ENCODE results near the gene KRTAP10-2.

KRTAP10-2 gene

GRCh38 chr21:44595524-44595923, 44.2 kb upstream of the KRTAP10-2 start:
- Histone ChIP-seq H3K4me3 (ENCODE audit: low read depth, low read length) (no peak overlapping the region), H3K36me3 (ENCODE audit: control insufficient read depth in 2 of 2, insufficient read depth in 1 of 2, low read length in 2 of 2) (no peaks in the 10 kb centered on the region), H3K9me3 (ENCODE audit: control insufficient read depth, insufficient read depth, low read depth, low read length) (no peaks in the 10 kb centered on the region), H3K27ac (ENCODE audit: extremely low read depth, low read depth, low read length) (no peak overlapping the region), H3K4me1 (ENCODE audit: control insufficient read depth, insufficient read depth, low read length) (no peaks in the 10 kb centered on the region)
- POLR2A ChIA-PET = no interaction called here
- CTCF ChIA-PET = interaction anchor here (0.6 to 2.0 kb wide), 2 partner anchors 12 to 153 kb away, joined by 5 to 7 read pairs; no protein-coding TSS in a partner anchor
- TF ChIP-seq ZNF629 (tag by site-specific recombination; IDR thresholded peaks at IDR 0.05) (no peak), ZNF114 (tag by site-specific recombination; IDR thresholded peaks at IDR 0.05) (no peak), MYNN (tag by site-specific recombination; IDR thresholded peaks at IDR 0.05; ENCODE audit: borderline replicate concordance) (no peak), SCRT1 (tag by site-specific recombination; IDR thresholded peaks at IDR 0.05; ENCODE audit: borderline replicate concordance) (no peak), KLF10 (tag by site-specific recombination; IDR thresholded peaks at IDR 0.05) (no peak), ZNF354C (tag by site-specific recombination; IDR thresholded peaks at IDR 0.05; ENCODE audit: borderline replicate concordance, low read depth) (no peak), ZFP69B (tag by site-specific recombination; IDR thresholded peaks at IDR 0.05) (no peak), ZSCAN23 (tag by site-specific recombination; IDR thresholded peaks at IDR 0.05) (no peak), ZBTB48 (tag by site-specific recombination; IDR thresholded peaks at IDR 0.05) (no peak), ZNF544 (tag by site-specific recombination; IDR thresholded peaks at IDR 0.05) (no peak), MZF1 (tag by site-specific recombination; IDR thresholded peaks at IDR 0.05; ENCODE audit: borderline replicate concordance) (no peak), ZNF776 (tag by site-specific recombination; IDR thresholded peaks at IDR 0.05; ENCODE audit: borderline replicate concordance) (no peak), ZNF473 (tag by site-specific recombination; IDR thresholded peaks at IDR 0.05) (no peak), ZNF530 (tag by site-specific recombination; IDR thresholded peaks at IDR 0.05; ENCODE audit: low read depth) (no peak)

GRCh38 chr21:44594406-44594916, 43.2 kb upstream of the KRTAP10-2 start:
- CTCF ChIA-PET = no interaction called here
- no peaks in the 10 kb centered on the region for H3K9me3 ChIP-seq (ENCODE audit: control insufficient read depth, insufficient read depth, low read depth, low read length)

GRCh38 chr21:44593598-44594405, 42.5 kb upstream of the KRTAP10-2 start:
- POLR2A ChIA-PET = no interaction called here
- Histone ChIP-seq H3K4me1 (ENCODE audit: control insufficient read depth, insufficient read depth, low read length) (no peaks in the 10 kb centered on the region), H3K36me3 (ENCODE audit: control insufficient read depth in 2 of 2, insufficient read depth in 1 of 2, low read length in 2 of 2) (no peaks in the 10 kb centered on the region), H3K9me3 (ENCODE audit: control insufficient read depth, insufficient read depth, low read depth, low read length) (no peaks in the 10 kb centered on the region), H3K27ac (ENCODE audit: extremely low read depth, low read depth, low read length) (no peak overlapping the region), H3K4me3 (ENCODE audit: low read depth, low read length) (no peak overlapping the region)
- peak; percentile 74; the same call in 1 of the 2 replicates for TF ChIP-seq ZNF670 (tag by site-specific recombination; IDR thresholded peaks at IDR 0.05; ENCODE audit: low read depth)
- 0 out of 2 replicates have a peak, but pooled peaks have one; percentile 17 for TF ChIP-seq PRDM10 (tag by site-specific recombination; IDR thresholded peaks at IDR 0.05)
- TF ChIP-seq SETDB1 (IDR thresholded peaks at IDR 0.05; ENCODE audit: insufficient read length, low read length) = peak; percentile 20
- TF ChIP-seq ZNF221 (tag by site-specific recombination; IDR thresholded peaks at IDR 0.05; ENCODE audit: borderline replicate concordance) = no peak
- TF ChIP-seq ZNF132 (tag by site-specific recombination; IDR thresholded peaks at IDR 0.05; ENCODE audit: borderline replicate concordance) = no peak
- CTCF ChIA-PET = no interaction called here

More at GRCh38 chr21:44594406-44594916, 43.2 kb upstream of the KRTAP10-2 start:
- H3K4me3 ChIP-seq (ENCODE audit: low read depth, low read length) = no peak overlapping the region
- POLR2A ChIA-PET = no interaction called here
- TF ChIP-seq ZNF76 (tag by site-specific recombination; IDR thresholded peaks at IDR 0.05; ENCODE audit: borderline replicate concordance, low read depth) (no peak), KLF1 (tag by site-specific recombination; IDR thresholded peaks at IDR 0.05) (0 out of 2 replicates have a peak, but pooled peaks have one; percentile 39), SALL2 (tag by site-specific recombination; IDR thresholded peaks at IDR 0.05; ENCODE audit: borderline replicate concordance) (no peak)
- no peak overlapping the region for H3K27ac ChIP-seq (ENCODE audit: extremely low read depth, low read depth, low read length)
- H3K36me3 ChIP-seq (ENCODE audit: control insufficient read depth in 2 of 2, insufficient read depth in 1 of 2, low read length in 2 of 2) = no peaks in the 10 kb centered on the region
- H3K4me1 ChIP-seq (ENCODE audit: control insufficient read depth, insufficient read depth, low read length) = no peaks in the 10 kb centered on the region

Measured in HEK293 (cell line).